GM12878 (cell line): Measurements from ENCODE around the gene NGFR. TPM values are rescaled to one million over a fixed set of nuclear protein-coding genes. Genes with fewer than 3 reads are reported as not detected.

ENCODE experiments used
- POU2F2 ChIP-seq: IDR thresholded peaks from 3 replicates; pipeline ENCODE4 v1.6.1; 2011; ENCODE audit warnings: low read depth, mild to moderate bottlenecking, low read length, borderline replicate concordance
- RELB ChIP-seq: fragments of 450-650 bp; IDR thresholded peaks from 2 replicates; pipeline ENCODE4 v1.6.1; 2017; ENCODE audit warnings: low read depth, mild to moderate bottlenecking, moderate library complexity
- SIN3A ChIP-seq: IDR thresholded peaks from 2 replicates; pipeline ENCODE4 v1.6.1; 2012; ENCODE audit warnings: low read depth, low read length, improper control_type of control experiment
- SMARCA5 ChIP-seq: fragments of 450-650 bp; IDR thresholded peaks from 2 replicates; pipeline ENCODE4 v1.6.1; 2017; ENCODE audit warnings: mild to moderate bottlenecking
- TCF3 ChIP-seq: IDR thresholded peaks from 2 replicates; pipeline ENCODE4 v1.6.1; 2012; ENCODE audit warnings: low read depth, mild to moderate bottlenecking, low read length, borderline replicate concordance; ENCODE audit not compliant: insufficient read depth
- polyA plus RNA-seq, 11 experiments: library from polyadenylated mRNA; depleted of rRNA in 4 of 11; unstranded in 6 of 11; stranded (reverse) in 5 of 11; fragments of >200 nt; fragmentation: Nextera tagmentation in 4 of 11; fragmentation: Illumina TruSeq in 1 of 11; extraction: Ambion mirVana in 4 of 11; extraction: Trizol in 1 of 11; gene quantifications; 1 replicate in 1 of 11; 2 replicates in 10 of 11; pipeline versions ENCODE4 v1.2.1 to v1.2.3, GENCODE V29; 2011 to 2016; ENCODE audit warnings: inconsistent platforms in 2 of 11, missing spikeins in 2 of 11, low read depth in 1 of 11
- total RNA-seq, 4 experiments: library from RNA; depleted of rRNA in 3 of 4; stranded (reverse); fragments of >200 nt in 3 of 4; fragmentation: Illumina TruSeq in 1 of 4; extraction: Trizol in 1 of 4; gene quantifications; 2 replicates each; pipeline versions ENCODE4 v1.2.1 to v1.2.3, GENCODE V29; 2013 to 2021
- TF ChIP-seq, protein P1 (sequence below): fragments of 450-650 bp; formaldehyde crosslinking; IDR thresholded peaks from 2 replicates; pipeline ENCODE4 v1.5.0; 2022; ENCODE audit warnings: mild to moderate bottlenecking, missing genetic modification characterization
- TF ChIP-seq, protein P2 (sequence below): fragments of 450-650 bp; conservative IDR thresholded peaks from 2 replicates; pipeline ENCODE4 v1.6.1; 2017; ENCODE audit warnings: mild to moderate bottlenecking, moderate library complexity

NGFR gene
- total and polyA plus RNA-seq, 10 of the 15 experiments (the other 5 are each of a cell fraction or from before 2014, with no cell fraction given) = 0.05 to 0.28 (median 0.08) TPM; not detected in 1

DNA sequence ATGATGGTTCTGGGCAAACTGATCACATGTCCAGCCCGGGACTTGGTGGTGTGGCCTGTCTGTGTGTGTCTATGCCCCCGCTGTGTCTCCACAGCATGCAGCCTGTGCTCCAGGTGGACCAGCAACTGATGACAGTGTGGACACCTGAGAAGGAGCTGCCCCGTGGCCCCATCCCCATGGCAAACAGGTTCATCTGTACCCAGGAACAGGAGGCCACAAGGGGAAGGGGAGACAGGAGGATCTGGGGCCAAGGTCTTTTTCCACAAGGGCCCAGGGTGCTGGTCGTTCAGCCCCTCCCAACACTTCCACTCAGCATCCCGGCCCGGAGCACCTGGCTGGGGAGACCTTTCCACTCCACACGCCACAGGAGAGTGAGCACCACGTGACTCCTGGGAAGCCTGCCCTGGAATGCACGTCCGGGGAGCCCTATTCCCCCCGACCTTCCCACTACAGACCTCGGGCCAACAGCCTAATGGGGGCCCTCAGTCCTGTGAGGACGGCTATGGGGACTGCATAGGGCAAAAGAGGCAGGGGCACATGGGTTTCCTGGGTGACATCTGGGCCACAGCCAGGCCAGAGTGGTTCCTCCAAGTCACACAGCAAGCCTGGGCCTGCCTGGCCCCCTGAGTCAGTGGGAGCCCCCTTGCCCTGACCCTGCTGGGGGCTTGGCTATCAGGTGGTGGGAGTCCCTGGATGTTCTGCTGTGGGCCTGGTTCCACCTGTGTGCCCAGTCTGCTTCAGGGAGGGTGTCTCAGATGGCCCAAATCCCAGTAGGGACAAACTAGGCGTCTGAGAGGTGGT lies 59.8 kb downstream of the NGFR start (continued):
- TF ChIP-seq, protein P1, sequence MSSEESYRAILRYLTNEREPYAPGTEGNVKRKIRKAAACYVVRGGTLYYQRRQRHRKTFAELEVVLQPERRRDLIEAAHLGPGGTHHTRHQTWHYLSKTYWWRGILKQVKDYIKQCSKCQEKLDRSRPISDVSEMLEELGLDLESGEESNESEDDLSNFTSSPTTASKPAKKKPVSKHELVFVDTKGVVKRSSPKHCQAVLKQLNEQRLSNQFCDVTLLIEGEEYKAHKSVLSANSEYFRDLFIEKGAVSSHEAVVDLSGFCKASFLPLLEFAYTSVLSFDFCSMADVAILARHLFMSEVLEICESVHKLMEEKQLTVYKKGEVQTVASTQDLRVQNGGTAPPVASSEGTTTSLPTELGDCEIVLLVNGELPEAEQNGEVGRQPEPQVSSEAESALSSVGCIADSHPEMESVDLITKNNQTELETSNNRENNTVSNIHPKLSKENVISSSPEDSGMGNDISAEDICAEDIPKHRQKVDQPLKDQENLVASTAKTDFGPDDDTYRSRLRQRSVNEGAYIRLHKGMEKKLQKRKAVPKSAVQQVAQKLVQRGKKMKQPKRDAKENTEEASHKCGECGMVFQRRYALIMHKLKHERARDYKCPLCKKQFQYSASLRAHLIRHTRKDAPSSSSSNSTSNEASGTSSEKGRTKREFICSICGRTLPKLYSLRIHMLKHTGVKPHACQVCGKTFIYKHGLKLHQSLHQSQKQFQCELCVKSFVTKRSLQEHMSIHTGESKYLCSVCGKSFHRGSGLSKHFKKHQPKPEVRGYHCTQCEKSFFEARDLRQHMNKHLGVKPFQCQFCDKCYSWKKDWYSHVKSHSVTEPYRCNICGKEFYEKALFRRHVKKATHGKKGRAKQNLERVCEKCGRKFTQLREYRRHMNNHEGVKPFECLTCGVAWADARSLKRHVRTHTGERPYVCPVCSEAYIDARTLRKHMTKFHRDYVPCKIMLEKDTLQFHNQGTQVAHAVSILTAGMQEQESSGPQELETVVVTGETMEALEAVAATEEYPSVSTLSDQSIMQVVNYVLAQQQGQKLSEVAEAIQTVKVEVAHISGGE (CRISPR knock-in tag) = no peak
- TF ChIP-seq POU2F2 (no peak), RELB (no peak), SIN3A (no peak), TCF3 (no peak), SMARCA5 (no peak)
- TF ChIP-seq, protein P2, sequence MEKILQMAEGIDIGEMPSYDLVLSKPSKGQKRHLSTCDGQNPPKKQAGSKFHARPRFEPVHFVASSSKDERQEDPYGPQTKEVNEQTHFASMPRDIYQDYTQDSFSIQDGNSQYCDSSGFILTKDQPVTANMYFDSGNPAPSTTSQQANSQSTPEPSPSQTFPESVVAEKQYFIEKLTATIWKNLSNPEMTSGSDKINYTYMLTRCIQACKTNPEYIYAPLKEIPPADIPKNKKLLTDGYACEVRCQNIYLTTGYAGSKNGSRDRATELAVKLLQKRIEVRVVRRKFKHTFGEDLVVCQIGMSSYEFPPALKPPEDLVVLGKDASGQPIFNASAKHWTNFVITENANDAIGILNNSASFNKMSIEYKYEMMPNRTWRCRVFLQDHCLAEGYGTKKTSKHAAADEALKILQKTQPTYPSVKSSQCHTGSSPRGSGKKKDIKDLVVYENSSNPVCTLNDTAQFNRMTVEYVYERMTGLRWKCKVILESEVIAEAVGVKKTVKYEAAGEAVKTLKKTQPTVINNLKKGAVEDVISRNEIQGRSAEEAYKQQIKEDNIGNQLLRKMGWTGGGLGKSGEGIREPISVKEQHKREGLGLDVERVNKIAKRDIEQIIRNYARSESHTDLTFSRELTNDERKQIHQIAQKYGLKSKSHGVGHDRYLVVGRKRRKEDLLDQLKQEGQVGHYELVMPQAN = no peak
